Activated CD4-positive, alpha-beta memory T cell treated with anti-CD3 and anti-CD28 coated beads, Interleukin-2, amount 10 ng/mL, durations not matched to agents 7 days and 5 days (primary cell): ENCODE measurements around the gene PIGZ. TPM values are rescaled to one million over a fixed set of nuclear protein-coding genes. Genes with fewer than 3 reads are reported as not detected.

Source experiments
- CTCF ChIA-PET: fragments of 350-600 bp; sonication (Branson Sonifier 250); formaldehyde crosslinking; loops from one replicate; lab custom pipeline; 2021; ENCODE audit warnings: antibody characterized with exemption, inconsistent platforms; lab: Charles Lee
- POLR2A ChIA-PET: fragments of 350-600 bp; sonication (Branson Sonifier 250); formaldehyde crosslinking; loops from one replicate; lab custom pipeline; 2021; ENCODE audit warnings: antibody characterized with exemption; lab: Charles Lee
- DNase-seq: peaks from one replicate; pipeline ENCODE4 v3.0.0-alpha.2; 2020
- H3K27ac Mint-ChIP-seq: one replicate; pipeline ENCODE4 v1.8.0; 2021; ENCODE audit warnings: mild to moderate bottlenecking, mixed read lengths
- H3K27me3 Mint-ChIP-seq: one replicate; pipeline ENCODE4 v1.8.0; 2021; ENCODE audit warnings: mixed read lengths
- H3K36me3 Mint-ChIP-seq: one replicate; pipeline ENCODE4 v1.8.0; 2021; ENCODE audit warnings: low read depth, mixed read lengths
- H3K4me1 Mint-ChIP-seq: one replicate; pipeline ENCODE4 v1.8.0; 2021; ENCODE audit warnings: mixed read lengths
- H3K4me3 Mint-ChIP-seq: one replicate; pipeline ENCODE4 v1.8.0; 2021; ENCODE audit warnings: mild to moderate bottlenecking, mixed read lengths
- H3K9me3 Mint-ChIP-seq: one replicate; pipeline ENCODE4 v1.8.0; 2021; ENCODE audit warnings: mixed read lengths
- total RNA-seq, 2 experiments: library from RNA; stranded (reverse); gene quantifications; one replicate each; pipeline ENCODE4 v1.2.3, GENCODE V29; 2021

The PIGZ gene
- total RNA-seq, 2 experiments from 2014 or later, result 1.7 to 1.8 TPM

DNA sequence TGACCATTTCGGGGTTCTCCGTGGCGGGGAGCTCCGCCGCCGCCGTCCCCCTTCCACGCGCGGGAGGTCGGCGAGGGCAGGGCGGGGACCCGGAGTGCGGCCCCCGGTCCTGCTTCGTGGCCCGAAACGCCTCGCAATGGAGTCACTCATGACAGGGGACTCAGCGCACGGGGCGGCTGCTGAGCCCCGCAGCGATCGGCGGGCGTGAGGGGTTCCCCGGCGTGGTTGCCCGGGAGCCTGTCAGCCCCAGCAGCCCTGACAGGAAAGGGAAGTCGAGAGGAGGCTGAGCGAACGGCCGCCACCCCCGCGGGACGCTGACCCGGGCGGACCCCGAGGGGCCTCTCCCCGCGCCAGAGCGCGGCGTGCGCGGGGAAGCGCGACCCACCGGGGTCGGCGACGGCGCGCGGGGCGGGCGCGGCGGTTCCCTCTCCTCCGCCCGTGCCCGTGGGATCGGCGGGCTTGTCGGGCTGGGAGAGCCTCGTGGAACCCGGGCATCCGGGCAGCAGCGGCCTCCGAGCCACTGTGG, 564 bp upstream of the PIGZ start:
- peak overlapping the region; percentile 81 for H3K4me3 Mint-ChIP-seq
- peaks cover 11% of the 10 kb centered on the region for H3K27me3 Mint-ChIP-seq
- peaks cover 12% of the 10 kb centered on the region for H3K4me1 Mint-ChIP-seq
- DNase-seq, result peak; percentile 54
- H3K36me3 Mint-ChIP-seq, result peaks cover 12% of the 10 kb centered on the region
- no peak overlapping the region for H3K27ac Mint-ChIP-seq
- H3K9me3 Mint-ChIP-seq, result no peaks in the 10 kb centered on the region
- CTCF ChIA-PET, result interaction anchor here (0.6 to 1.9 kb wide), 13 partner anchors 15 to 652 kb away, joined by 3 to 7 read pairs (median 3); partner anchors contain the start of gene MELTF
- POLR2A ChIA-PET, result interaction anchor here (1.0 to 4.4 kb wide), 4 partner anchors 27 to 357 kb away, joined by 3 to 32 read pairs (median 9); partner anchors contain the start of genes NCBP2 and SENP5

DNA sequence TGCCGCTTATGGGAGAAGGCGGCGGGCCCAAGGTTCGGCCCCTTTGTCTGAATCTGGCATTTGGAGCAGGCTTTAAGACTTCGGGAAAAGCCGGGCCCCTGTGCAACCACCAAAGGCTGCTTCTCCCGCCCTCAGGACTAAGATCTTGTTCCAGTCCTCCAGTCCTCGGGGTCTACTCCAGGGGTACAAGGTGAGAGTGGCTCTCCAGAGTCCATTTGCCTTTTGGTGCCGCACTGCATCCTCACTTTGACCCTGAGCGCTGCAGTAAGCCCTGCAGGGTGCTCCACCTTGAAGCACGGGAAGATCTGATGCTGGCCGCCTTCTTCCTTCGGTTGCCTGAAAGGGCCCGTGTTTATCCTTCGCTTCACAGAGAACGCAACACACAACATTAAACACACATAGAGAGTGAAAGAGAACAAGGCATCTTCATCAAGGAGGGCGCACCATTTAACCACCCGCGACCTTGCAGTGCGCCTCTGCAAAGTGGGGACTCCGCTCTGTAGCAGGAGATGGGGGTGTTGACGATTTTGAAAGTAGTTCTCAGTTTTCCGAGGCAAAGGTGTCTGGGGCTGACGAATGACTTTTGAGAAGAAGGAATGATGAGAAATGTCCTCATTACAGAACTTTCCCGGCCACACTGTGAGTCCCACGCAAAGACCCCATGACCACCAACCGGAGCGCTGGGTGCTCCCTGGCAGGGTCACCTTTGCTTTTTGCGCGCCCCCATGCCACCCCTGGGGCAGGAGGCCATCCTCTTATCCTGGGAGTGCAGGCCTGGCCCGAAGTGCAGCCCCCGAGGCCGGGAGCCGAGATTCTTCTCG, 1.0 kb downstream of the PIGZ start:
- ChIA-PET CTCF (interaction anchor here (1.0 kb wide), 1 partner anchor 25 kb away, joined by 3 read pairs; the partner anchor contains the start of gene NCBP2), POLR2A (interaction anchor here (0.9 to 4.4 kb wide), 2 partner anchors 26 to 355 kb away, joined by 3 to 32 read pairs; partner anchors contain the start of gene NCBP2)
- H3K4me1 Mint-ChIP-seq, result peaks cover 12% of the 10 kb centered on the region
- peaks cover 11% of the 10 kb centered on the region for H3K27me3 Mint-ChIP-seq
- H3K9me3 Mint-ChIP-seq, result no peaks in the 10 kb centered on the region
- H3K27ac Mint-ChIP-seq, result no peak overlapping the region
- H3K4me3 Mint-ChIP-seq, result peak overlapping the region; percentile 70
- no peak for DNase-seq
- peaks cover 12% of the 10 kb centered on the region for H3K36me3 Mint-ChIP-seq

DNA sequence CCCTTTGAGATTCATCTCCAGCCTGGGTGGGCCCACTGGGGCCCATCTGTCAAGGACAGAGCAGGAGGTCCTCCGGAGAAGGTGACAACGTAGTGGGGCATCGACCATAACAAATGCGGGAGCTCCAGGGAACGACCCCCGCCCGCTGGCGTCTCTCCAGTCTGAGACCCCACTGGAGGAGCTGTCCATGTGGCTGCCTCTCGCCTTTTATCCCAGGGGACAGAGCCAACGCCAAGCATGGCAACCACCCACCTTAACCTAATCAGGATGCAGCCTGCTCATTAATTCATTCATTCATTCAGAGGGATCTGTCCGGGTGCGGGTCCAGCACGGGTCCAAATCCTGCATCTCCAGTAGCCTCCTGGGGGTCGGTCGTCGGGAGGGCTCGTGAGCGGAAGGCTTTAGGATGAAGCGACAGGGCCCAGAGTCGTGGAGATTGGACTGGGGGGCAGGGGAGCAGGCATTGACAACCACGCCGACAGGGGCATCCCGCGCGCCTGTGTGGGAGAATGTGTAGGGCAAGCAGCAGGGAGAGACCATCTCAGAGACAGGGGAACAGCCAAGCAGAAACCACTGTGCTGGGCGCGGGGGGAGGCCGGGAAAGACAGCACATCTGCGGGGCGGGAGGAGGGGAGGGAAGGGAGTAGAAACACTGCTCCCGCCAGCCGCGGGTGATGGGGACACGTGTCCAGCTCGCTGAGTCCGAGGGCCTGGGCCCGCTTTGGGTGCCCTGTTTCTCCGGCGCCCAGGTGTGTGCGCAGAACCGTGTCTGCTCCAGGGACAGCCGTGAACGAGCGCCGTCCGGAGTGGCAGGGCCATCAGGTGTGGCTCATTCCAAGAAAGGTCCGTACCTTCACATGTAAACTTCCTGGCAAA, 1.9 kb downstream of the PIGZ start:
- no peaks in the 10 kb centered on the region for H3K9me3 Mint-ChIP-seq
- peaks cover 12% of the 10 kb centered on the region for H3K4me1 Mint-ChIP-seq
- DNase-seq, result no peak
- ChIA-PET CTCF (no interaction called here), POLR2A (interaction anchor here (0.7 kb wide), 1 partner anchor 99 kb away, joined by 3 read pairs; the partner anchor contains the start of gene SENP5)
- no peak overlapping the region for H3K4me3 Mint-ChIP-seq
- no peak overlapping the region for H3K27ac Mint-ChIP-seq
- peaks cover 12% of the 10 kb centered on the region for H3K36me3 Mint-ChIP-seq
- H3K27me3 Mint-ChIP-seq, result peaks cover 11% of the 10 kb centered on the region

DNA sequence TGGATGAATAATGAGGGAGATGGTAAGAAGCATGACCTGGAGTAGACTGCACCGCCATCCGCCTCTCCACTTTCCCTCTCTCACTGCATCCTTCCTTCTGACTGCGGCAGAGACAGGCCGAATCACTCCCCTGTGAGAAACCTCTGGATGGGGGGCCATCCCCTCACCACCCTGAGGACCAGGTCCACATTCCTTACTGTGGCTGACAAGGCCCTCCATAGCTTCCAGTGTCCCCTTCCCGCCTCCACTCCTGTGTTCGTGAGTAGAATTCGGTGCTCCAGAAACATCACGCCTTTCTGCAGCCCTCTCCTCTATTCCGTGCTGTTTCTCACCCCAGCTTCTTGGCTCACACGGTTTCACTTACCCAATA, 2.8 kb downstream of the PIGZ start:
- H3K36me3 Mint-ChIP-seq, result peaks cover 12% of the 10 kb centered on the region
- H3K4me3 Mint-ChIP-seq, result no peak overlapping the region
- H3K4me1 Mint-ChIP-seq, result peaks cover 12% of the 10 kb centered on the region
- H3K27ac Mint-ChIP-seq, result no peak overlapping the region
- ChIA-PET CTCF (no interaction called here), POLR2A (no interaction called here)
- DNase-seq, result no peak
- no peaks in the 10 kb centered on the region for H3K9me3 Mint-ChIP-seq
- peaks cover 7% of the 10 kb centered on the region for H3K27me3 Mint-ChIP-seq

DNA sequence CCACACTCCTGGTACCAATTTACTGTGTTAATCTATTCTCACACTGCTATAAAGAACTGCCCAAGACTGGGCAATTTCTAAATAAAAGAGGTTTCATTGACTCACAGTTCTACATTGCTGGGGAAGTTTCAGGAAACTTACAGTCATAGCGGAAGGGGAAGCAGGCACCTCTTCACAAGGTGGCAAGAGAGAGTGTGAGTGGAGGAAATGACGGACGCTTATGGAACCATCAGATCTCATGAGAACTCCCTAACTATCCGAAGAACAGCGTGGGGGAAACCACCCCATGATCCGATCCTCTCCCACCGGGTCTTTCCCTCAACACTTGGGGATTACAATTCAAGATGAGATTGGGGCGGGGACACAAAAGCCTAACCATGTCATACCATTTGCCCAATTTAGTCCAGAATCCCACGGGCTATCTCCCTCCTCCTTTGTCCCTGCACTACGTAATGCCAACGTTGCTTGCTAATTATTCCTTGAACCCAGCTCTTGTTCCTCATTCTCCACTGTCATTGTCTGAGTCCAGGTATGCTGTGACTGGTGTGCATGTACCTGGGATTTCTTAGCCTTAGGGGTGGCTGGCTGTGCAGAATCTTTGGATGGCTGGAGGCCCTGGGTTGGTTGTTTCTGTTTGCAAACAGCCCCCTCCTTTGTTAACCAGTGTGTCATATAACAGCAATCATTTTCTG, 3.4 kb downstream of the PIGZ start:
- POLR2A ChIA-PET, result no interaction called here
- Mint-ChIP-seq H3K27ac (no peak overlapping the region), H3K9me3 (no peaks in the 10 kb centered on the region), H3K27me3 (peaks cover 2% of the 10 kb centered on the region), H3K4me3 (no peak overlapping the region), H3K36me3 (peaks cover 12% of the 10 kb centered on the region), H3K4me1 (peaks cover 9% of the 10 kb centered on the region)
- no peak for DNase-seq
- CTCF ChIA-PET, result no interaction called here

DNA sequence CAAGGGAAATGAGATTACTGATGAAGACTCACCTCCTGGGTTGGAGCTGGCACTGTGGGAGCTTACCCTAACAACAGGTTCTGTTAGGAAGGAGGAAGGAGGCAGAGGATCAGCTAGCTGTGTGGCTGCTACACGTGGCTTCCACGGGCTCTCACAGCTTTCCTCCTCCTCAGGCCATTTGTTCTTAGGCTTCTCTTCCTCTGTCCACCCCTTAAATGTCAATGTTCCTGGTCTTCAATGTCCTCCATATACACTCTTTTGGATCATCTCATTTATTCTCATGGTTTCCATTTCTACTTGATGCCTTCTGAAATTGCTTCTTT, 5.0 kb downstream of the PIGZ start:
- no peaks in the 10 kb centered on the region for H3K9me3 Mint-ChIP-seq
- DNase-seq, result no peak
- H3K4me1 Mint-ChIP-seq, result peaks cover 8% of the 10 kb centered on the region
- POLR2A ChIA-PET, result interaction anchor here (0.6 to 1.3 kb wide), 2 partner anchors 9 to 22 kb away, joined by 3 to 6 read pairs; partner anchors contain the start of gene NCBP2
- peaks cover 12% of the 10 kb centered on the region for H3K36me3 Mint-ChIP-seq
- CTCF ChIA-PET, result interaction anchor here (0.6 to 1.6 kb wide), 3 partner anchors 22 to 389 kb away, joined by 3 to 4 read pairs (median 4); no protein-coding TSS in a partner anchor
- H3K4me3 Mint-ChIP-seq, result no peak overlapping the region
- H3K27ac Mint-ChIP-seq, result no peak overlapping the region
- H3K27me3 Mint-ChIP-seq, result peaks cover 3% of the 10 kb centered on the region

DNA sequence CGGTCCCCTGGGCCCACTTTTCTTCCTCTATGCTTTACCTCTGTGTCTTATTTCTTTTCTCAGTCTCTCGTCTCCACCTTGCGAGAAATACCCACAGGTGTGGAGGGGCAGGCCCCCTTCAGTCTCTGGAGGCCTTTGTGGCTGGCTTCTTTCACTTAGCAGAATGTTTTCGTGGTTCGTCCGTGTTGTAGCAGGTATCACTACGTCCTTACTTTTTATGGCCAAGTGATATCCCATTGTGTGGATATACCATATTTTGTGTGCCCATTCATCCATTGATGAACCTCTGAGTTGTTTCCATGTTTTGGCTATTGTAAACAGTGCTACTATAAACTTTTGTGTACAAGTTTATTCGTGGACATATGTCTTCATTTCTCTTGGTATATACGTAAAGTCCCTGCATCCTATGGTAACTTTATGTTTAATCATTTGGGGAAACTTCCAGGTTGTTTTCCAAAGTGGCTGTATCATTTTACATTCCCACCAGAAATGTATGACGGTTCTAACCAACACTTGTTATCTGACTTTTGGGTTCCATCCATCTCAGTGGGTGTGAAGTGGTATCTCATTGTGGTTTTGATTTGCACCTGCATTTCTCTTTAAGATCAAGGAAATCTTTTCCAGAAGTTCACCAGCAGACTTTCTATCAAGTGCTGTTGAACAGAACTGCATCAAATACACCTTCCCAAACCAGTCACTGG, 5.6 kb downstream of the PIGZ start:
- Mint-ChIP-seq H3K27ac (no peak overlapping the region), H3K4me3 (no peak overlapping the region), H3K4me1 (peaks cover 6% of the 10 kb centered on the region), H3K36me3 (peaks cover 12% of the 10 kb centered on the region), H3K27me3 (peaks cover 3% of the 10 kb centered on the region), H3K9me3 (no peaks in the 10 kb centered on the region)
- POLR2A ChIA-PET, result interaction anchor here (0.6 to 1.3 kb wide), 2 partner anchors 9 to 21 kb away, joined by 3 to 6 read pairs; partner anchors contain the start of gene NCBP2
- DNase-seq, result no peak
- CTCF ChIA-PET, result interaction anchor here (0.6 to 1.6 kb wide), 2 partner anchors 22 to 154 kb away, joined by 4 read pairs; no protein-coding TSS in a partner anchor

DNA sequence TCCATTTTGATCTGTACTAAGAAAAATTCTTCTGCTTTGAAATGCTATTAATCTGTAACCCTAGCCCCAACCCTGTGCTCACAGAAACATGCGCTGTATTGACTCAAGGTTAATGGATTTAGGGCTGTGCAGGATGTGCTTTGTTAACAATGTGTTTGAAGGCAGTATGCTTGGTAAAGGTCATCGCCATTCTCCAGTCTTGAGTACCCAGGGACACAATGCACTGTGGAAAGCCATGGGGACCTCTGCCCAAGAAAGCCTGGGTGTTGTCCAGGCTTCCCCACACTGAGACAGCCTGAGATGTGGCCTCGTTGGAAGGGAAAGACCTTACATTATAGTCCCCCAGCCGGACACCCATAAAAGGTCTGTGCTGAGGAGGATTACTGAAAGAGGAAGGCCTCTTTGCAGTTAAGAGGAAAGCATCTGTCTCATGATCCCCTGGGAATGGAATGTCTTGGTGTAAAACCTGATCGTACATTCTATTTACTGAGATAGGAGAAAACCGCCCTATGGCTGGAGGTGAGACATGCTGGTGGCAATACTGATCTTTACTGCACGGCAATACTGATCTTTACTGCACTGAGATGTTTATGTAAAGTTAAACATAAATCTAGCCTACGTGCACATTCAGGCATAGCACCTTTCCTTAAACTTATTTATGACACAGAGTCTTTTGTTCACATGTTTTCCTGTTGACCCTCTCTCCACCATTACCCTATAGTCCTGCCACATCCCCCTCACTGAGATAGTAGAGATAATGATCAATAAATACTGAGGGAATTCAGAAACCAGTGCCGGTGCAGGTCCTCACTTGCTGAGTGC, 6.3 kb downstream of the PIGZ start:
- DNase-seq, result no peak
- CTCF ChIA-PET, result no interaction called here
- H3K27ac Mint-ChIP-seq, result no peak overlapping the region
- POLR2A ChIA-PET, result no interaction called here
- H3K4me1 Mint-ChIP-seq, result no peaks in the 10 kb centered on the region
- H3K4me3 Mint-ChIP-seq, result no peak overlapping the region
- H3K36me3 Mint-ChIP-seq, result peaks cover 12% of the 10 kb centered on the region
- peaks cover 3% of the 10 kb centered on the region for H3K27me3 Mint-ChIP-seq
- no peaks in the 10 kb centered on the region for H3K9me3 Mint-ChIP-seq

DNA sequence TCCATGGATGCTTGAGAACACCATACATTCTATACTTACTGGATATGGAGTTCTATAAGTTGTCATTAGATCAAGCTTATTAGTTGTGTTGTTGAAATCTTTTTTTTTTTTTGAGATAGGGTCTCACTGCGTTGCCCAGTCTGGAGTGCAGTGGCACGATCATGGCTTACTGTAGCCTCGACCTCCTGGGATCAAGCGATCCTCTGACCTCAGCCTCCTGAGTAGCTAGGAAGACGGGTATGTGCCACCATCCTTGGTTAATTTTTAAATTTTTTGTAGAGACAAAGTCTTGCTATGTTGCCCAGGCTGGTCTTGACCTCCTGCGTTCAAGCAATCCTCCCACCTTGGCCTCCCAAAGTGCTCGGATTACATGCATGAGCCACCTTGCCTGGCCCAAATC, 13.8 kb downstream of the PIGZ start:
- Mint-ChIP-seq H3K9me3 (no peaks in the 10 kb centered on the region), H3K4me3 (no peak overlapping the region), H3K27me3 (peaks cover 8% of the 10 kb centered on the region), H3K4me1 (no peaks in the 10 kb centered on the region), H3K27ac (no peak overlapping the region), H3K36me3 (no peaks in the 10 kb centered on the region)
- POLR2A ChIA-PET, result interaction anchor here (0.6 kb wide), 1 partner anchor 9 kb away, joined by 3 read pairs; no protein-coding TSS in a partner anchor
- no peak for DNase-seq
- CTCF ChIA-PET, result no interaction called here

DNA sequence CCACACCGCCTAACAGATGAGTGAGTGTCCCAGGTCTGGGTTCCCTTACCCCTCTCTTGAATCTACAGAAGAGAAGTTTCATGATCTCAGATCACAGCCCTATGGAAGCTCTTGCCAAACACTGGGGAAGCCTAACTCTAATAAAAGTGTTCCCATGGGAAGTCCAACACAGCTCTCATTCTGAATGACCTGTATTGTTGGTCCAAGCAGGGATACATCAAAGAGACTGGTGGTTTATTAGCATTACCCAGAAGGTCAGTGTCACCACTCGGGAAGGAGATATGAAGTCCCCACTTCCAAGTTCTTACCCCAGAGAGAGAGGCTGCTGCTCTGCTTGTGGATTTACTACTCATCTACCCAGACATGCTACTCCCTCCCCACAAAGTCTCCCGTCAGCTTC, 17.3 kb downstream of the PIGZ start:
- no peaks in the 10 kb centered on the region for H3K9me3 Mint-ChIP-seq
- H3K4me3 Mint-ChIP-seq, result no peak overlapping the region
- H3K27me3 Mint-ChIP-seq, result peaks cover 3% of the 10 kb centered on the region
- H3K27ac Mint-ChIP-seq, result no peak overlapping the region
- peaks cover 4% of the 10 kb centered on the region for H3K36me3 Mint-ChIP-seq
- DNase-seq, result no peak
- CTCF ChIA-PET, result no interaction called here
- POLR2A ChIA-PET, result interaction anchor here (1.1 to 1.5 kb wide), 2 partner anchors 8 to 84 kb away, joined by 3 to 4 read pairs; partner anchors contain the start of gene SENP5
- H3K4me1 Mint-ChIP-seq, result no peaks in the 10 kb centered on the region

DNA sequence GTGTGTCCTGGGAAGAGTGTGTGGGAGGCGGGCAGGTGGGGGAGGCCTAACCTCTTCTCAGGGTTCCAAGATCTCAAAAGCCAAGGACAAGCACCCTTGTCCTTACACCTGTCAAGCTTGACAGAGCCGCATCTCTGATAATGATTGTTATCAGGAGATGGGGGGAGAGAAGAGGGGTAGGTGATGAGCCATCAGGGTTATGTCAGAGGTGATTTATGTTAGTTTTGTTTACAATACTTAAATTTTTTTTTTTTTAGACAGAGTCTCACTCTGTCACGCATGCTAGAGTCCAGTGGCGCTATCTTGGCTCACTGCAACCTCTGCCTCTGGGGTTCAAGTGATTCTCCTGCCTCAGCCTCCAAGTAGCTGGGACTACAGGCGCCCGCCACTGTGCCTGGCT, 18.9 kb downstream of the PIGZ start:
- no peak for DNase-seq
- H3K9me3 Mint-ChIP-seq, result no peaks in the 10 kb centered on the region
- POLR2A ChIA-PET, result interaction anchor here (2.1 kb wide), 1 partner anchor 83 kb away, joined by 5 read pairs; the partner anchor contains the start of gene SENP5
- CTCF ChIA-PET, result interaction anchor here (1.2 to 1.6 kb wide), 2 partner anchors 8 to 20 kb away, joined by 3 to 4 read pairs; no protein-coding TSS in a partner anchor
- peaks cover 2% of the 10 kb centered on the region for H3K4me1 Mint-ChIP-seq
- no peak overlapping the region for H3K4me3 Mint-ChIP-seq
- H3K27me3 Mint-ChIP-seq, result peaks cover 1% of the 10 kb centered on the region
- H3K36me3 Mint-ChIP-seq, result peaks cover 7% of the 10 kb centered on the region
- no peak overlapping the region for H3K27ac Mint-ChIP-seq
